Measurements from ENCODE around the gene CHSY3.

The CHSY3 gene

DNA sequence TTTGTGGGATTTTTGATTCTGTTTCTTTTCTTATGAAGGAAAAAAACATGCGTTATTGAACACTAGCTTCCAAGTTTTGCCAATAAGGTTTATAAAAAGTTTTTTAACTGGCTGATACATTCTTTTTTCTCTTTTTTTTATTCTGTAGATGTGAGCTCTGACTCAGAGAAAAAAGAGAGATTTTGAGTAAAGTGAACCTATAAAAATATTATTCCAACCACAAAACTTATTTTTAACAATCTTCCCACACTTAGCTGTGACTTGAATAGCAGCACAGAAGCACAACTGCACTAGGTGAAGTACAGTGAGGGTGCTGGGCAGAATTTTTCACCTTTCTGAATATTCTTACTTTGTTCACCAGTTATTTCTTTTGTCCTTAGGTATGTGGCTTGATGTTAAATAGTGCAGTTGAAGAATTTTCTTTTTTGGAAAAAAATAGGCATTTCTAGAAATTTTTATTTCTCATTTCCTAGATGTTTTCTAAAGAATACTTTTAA lies 41.6 kb downstream of the CHSY3 start:
- DNase-seq (ENCODE audit: low read depth): no peak

- no peak for DNase-seq (ENCODE audit: low read depth)
Observed at GRCh38 chr5:129951039-129951438, 46.8 kb downstream of the CHSY3 start.

GRCh38 chr5:129958581-129958980 lies 54.3 kb downstream of the CHSY3 start:
- no peak for DNase-seq (ENCODE audit: low read depth)

- DNase-seq (ENCODE audit: low read depth): no peak
Observed at GRCh38 chr5:129960831-129961230, 56.6 kb downstream of the CHSY3 start.

GRCh38 chr5:129962506-129962905 lies 58.2 kb downstream of the CHSY3 start:
- DNase-seq (ENCODE audit: low read depth): no peak

- no peak for DNase-seq (ENCODE audit: low read depth)
Observed at GRCh38 chr5:129963359-129963758, 59.1 kb downstream of the CHSY3 start.

GRCh38 chr5:129966071-129966470 lies 61.8 kb downstream of the CHSY3 start:
- DNase-seq (ENCODE audit: low read depth): no peak

DNA sequence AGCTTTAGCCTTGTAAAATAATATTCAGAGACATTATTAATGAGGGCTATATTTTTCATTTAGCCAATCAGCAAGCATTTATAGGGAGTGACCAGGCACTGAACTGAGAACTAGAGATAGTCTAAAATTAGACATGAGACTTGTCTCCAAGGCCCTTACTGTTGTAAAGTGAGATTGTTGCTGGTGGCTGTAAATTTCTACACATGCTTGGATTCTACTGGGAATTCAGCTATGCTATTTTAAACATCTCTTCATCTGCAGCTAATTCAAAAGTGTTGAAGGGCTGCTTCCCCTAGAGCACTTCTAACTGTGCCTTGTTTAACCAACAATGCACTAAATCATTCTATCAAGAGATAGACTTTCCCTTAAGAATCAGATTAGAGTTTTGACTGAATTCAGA lies 67.4 kb downstream of the CHSY3 start:
- no peak for DNase-seq (ENCODE audit: low read depth)

DNA sequence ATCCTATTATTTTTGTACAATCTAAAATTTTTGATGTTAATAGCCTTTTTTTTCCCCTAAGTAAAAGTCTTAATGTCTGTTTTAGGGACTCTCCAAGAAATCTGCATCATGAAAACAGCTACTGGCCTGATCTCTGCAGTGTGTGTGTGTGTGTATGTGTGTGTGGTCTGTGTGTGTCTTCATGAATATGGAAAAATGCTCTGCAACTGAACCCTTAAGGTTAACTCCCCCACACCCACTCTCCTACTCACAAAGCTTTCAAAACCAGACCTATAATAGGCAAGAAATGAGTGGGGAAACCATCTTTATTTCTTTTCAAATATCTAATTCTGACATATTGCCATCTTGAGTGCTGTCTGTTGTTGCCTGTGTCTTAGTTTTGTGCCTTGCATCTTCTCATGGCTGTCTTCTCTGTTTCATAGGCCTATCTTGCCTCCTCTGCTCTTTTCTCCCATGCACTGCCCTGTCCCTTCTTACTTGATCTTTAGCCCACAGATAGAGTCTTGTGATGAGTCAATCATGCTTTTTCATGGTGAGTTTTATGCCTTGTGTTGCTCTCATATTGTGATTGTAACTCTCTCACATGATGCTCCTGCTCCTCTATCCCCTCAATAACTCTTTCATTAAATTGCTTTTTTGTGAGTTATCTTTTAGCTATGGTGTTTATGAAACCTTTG lies 68.3 kb downstream of the CHSY3 start:
- no peak for DNase-seq (ENCODE audit: low read depth)

DNA sequence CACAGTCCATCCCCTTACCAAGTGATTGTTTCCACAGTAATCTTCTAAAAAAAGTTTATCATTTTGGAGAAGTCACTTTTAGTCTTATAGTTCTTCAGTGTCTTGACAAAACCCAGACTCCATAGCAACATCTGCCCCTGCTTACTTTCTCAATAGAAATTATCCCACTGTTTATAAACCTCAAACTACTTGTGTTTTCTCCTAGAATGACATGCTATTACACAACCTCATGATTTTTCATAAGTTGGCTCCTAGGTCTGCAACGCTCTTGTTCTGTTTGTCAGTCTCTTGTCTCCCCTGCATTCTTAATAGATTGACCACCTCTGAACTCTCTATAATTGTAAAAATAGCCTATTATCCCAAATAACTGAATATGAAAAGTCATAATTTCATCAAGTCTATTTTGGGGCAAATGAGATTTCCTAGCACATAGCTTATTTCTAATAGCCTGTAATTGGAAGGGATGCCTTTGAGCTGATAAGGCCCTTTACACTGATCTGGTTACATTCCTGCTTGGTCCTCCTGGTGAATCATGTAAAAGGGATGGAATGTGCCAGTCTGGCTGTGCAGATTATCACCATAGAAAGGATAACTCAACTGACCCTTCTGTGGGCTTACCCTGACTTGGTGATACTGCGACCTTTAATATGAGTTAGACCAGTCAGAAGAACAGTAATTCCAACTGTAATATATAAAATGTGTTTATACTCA lies 69.6 kb downstream of the CHSY3 start:
- no peak for DNase-seq (ENCODE audit: low read depth)

DNA sequence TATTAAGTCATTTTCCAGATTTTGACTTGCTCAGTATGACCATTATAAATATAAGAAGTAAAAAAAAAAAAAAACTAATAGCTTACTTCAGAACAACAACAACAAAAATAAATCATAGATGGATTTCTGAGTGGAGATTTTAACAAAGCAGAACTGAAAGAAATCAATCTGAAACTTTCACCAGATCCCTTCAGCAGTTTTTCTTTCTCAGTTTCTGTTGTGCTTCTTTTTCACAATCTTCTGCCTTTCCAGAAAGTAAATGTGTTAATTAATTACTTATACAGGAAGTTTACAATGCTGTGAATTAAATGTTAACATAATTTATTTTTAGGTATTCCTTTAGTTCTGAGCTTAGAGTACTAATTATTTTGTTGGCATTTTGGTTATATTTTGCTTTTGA lies 73.5 kb downstream of the CHSY3 start:
- DNase-seq (ENCODE audit: low read depth): no peak

DNA sequence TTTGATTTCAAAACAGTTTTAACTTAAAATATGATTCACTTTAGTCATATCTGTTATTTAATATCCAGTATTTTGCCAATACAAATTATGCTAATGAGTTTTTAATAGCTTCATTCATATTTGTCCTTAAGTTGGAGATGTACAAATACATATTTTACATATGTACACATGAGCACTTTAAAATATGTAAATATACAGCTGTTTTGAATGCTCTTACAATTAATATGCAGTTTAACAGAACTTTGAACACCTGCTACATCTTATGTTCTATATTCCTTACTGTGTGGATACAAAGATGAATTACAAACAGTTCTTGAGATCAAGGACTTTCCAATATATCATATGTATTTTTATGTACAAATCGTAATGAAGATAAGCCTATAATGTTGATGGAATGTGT lies 74.0 kb downstream of the CHSY3 start:
- DNase-seq (ENCODE audit: low read depth): no peak

DNA sequence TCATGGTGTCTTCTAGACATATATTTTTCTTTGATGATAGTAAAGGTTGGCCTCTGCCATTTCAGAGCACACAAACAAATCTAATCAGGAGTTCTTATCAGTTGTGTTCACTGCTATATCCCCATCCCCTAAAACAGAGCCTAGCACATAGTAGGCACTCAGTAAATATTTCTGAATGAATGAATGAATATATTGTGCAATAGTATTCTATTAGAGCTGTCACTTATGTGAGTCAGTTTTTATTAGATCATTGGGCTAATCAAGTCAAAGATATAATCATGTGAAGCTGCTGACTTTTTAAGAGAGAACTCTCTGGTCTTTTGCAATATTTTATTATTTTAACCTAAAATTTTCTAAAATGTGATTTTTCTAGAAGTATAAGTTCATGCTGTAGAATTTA lies 84.2 kb downstream of the CHSY3 start:
- DNase-seq (ENCODE audit: low read depth): no peak

DNA sequence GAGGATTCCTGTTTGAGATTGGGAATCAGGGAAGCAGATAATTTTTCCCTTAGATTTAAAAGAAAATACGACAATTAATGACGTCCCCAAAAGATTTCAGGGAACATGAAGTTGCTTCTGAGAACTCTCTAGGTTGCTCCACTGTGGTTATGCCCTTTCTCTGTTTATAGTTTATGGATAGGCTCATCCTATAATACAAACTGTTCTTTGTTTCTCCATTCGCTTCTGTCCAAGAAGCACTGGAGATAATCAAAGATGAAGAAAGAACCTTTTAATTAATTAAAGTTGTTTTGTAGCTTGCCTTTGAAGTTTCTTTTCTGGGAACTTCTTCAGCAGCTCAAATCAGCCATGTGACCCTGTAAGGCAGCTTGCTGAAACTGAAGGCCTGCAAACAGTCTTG lies 87.5 kb downstream of the CHSY3 start:
- DNase-seq (ENCODE audit: low read depth): no peak

DNA sequence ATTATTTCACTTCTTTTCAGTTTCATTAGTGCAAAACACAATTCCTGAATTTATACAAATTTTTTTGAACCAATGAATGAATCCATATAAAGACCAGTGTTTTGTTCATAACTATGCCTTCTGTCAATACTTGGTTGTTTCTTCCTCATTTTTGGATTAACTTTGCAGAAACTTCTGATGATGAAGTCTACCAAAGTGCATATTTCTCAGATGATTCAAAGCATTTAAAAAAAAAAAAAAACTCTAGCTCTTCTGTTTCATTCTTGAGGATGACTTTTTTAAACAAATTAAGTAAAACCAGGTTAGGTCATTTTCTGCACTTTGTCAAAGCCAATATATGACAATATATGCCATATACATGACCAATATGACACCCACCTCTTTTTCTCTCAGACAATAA lies 92.6 kb downstream of the CHSY3 start:
- DNase-seq (ENCODE audit: low read depth): no peak

GRCh38 chr5:130000460-130000859 lies 96.2 kb downstream of the CHSY3 start:
- no peak for DNase-seq (ENCODE audit: low read depth)

DNA sequence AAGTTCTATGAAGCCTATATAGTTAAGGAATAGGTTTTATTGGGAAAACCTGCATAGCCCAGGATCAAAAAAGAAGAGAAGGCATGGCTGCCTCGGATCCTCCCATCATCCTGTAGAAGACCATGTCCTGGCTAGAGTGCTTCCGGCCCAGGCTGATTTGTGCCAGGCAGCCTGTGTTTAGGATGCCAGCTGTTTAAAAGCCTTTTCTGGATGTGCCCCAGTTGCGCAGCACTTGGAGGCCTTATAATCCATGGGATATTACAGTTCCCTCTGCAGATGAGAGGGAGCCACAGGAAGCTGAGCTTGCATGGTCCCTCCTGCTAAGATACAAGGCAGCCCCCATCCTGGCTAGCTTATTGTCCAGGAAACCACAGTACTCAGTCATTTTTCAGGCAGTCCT lies 97.9 kb downstream of the CHSY3 start:
- no peak for DNase-seq (ENCODE audit: low read depth)

DNA sequence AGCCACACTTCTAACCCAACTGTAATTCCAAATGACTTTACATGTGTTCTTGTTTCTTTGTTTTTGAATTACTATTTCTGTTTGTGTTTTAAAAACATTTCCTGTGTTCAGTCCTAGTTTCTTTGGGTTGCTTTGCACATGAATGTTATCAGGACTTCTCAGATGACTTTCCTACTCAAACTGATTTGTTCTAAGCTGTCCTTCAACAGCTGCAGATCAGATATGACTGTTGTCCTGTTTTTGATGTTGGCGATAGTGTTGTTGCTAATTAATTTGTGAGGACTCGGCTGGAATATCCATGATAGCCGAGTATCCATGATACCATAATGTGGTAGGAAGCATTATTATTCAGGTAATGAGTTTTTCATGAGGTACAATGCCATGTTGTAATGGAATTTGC lies 98.6 kb downstream of the CHSY3 start:
- no peak for DNase-seq (ENCODE audit: low read depth)

DNA sequence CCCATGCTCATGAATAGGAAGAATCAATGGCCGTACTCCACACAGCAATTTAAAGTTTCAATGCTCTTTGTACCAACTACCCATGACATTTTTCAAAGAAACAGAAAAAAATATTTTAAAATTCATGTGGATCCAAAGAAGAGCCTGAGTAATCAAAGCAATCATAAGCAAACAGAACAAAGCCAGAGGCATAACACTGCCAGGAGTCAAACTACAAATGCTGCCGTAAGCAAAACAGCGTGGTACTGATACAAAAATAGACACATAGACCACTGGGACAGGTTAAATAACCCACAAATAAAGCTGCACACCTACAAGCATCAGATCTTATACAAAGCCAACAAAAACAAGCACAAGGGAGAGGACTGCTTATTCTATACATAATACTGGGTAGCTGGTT lies 107.7 kb downstream of the CHSY3 start:
- no peak for DNase-seq (ENCODE audit: low read depth)

- DNase-seq (ENCODE audit: low read depth): no peak
Observed at GRCh38 chr5:130017173-130017572, 112.9 kb downstream of the CHSY3 start.

DNA sequence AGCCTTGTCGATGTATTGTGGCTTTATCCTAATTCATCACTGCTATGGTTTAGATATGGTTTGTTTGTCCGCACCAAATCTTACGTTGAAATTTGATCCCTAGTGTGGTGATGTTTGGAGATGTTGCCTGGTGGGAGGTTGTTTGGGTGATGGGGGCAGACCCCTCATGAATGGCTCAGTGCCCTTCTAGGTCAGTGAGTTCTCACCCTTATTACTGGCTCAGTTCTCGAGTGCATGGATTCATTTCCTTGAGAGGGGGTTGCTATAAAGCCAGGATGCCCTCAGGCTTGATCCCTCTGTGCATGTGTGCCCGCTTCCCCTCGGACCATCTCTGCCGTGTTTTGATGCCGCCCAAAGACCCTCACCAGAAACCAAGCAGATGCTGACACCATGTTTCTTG lies 114.4 kb downstream of the CHSY3 start:
- DNase-seq (ENCODE audit: low read depth): no peak

DNA sequence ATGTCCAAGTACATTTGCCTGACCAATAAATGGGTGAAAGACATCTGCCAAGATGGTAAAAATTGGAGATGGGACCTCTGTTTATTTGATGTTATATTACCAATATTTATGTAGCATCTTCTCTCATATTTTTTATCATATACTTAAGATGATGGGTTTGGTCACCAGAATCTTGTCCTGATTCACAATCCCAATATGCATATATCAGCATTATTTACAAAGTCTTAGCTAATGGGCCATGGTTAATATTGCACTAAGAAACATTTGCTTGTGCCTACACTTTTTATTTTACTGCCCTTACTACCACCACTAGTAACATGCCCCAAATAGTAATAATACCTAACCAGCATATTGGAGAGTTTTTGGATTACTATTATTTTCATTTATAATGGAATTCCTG lies 116.7 kb downstream of the CHSY3 start:
- DNase-seq (ENCODE audit: low read depth): no peak

DNA sequence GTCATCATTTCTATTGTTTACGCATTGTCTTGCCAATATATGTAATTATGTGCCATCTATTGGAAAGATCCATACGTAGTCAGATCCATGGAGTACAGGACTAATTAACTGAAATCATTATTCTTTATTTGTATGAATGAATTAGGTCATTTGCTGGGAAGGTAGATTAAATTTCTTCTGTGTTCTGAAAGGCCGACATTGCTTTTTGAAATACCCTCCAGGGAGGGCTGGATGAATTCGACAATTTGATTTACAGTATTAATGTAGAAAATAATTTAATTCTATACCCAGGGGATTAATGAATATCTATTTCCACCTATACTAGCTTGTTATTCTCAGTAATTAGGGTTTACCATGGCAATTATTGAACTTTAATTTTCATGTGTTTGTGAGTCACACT lies 117.6 kb downstream of the CHSY3 start:
- no peak for DNase-seq (ENCODE audit: low read depth)

DNA sequence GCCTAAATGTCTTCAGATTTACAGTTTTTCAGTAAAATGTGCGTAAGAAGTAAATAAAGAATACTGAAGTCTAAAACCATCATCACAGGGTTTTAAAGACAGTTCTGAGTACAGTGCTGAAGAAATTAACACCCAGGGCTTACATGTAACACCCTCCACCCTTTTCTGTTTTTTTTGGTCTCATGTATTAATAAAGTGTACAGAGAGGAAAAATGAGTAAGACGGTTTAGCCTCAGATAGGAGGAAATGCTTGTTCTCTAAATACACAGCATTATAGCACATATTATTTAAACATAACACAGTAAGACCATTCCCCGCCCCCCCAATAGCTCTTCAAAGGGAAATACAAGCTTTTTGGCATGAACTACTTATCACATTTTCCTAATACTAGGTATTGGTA lies 119.3 kb downstream of the CHSY3 start:
- no peak for DNase-seq (ENCODE audit: low read depth)

All from stimulated activated CD8-positive, alpha-beta memory T cell treated with anti-CD3 and anti-CD28 coated beads, Interleukin-15, amount 100 ng/mL, for 24 hours (primary cell).